AG08395 (cell line): ENCODE measurements around the gene RNF26.

ENCODE experiments used
- DNase-seq: peaks from one replicate; pipeline ENCODE4 v3.0.0; 2012; ENCODE audit warnings: mixed read lengths, low spot score

Gene RNF26

DNA sequence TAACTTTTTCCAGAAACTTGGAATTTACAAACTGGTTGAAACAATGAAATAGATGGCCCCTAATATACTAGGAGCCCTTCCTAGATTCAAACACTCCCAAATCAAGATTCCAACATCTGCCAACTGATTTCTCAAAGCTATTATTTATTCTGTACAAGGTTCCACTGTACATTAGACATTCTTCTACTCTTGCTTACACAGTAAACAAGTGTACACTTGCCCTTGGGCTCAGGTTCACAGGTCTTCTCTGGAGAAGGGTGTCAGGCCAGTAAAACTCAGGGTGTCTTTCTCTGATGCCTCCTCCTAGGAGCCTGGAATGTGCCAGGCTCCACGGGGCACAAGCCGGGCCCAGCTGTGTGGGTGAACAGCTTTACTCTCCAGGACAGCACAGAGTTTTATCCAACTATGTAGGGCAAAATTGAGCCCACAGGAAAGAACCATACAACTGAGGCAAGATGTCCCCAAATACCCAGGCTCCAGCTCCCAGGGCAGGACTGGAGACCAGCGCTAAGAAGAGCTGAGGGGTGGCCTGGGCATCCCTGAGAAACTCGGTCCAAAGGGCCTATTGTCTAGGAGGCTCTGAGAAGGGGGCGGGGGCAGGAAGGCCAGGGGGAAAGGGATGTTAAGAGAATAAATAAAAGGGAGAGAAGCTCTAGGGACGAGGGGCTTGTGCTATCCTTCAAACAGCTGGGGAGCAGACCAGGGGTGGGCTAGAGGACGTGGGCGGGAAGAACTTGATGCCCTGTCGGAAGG is 20.9 kb downstream of the RNF26 start:
- no peak for DNase-seq

DNA sequence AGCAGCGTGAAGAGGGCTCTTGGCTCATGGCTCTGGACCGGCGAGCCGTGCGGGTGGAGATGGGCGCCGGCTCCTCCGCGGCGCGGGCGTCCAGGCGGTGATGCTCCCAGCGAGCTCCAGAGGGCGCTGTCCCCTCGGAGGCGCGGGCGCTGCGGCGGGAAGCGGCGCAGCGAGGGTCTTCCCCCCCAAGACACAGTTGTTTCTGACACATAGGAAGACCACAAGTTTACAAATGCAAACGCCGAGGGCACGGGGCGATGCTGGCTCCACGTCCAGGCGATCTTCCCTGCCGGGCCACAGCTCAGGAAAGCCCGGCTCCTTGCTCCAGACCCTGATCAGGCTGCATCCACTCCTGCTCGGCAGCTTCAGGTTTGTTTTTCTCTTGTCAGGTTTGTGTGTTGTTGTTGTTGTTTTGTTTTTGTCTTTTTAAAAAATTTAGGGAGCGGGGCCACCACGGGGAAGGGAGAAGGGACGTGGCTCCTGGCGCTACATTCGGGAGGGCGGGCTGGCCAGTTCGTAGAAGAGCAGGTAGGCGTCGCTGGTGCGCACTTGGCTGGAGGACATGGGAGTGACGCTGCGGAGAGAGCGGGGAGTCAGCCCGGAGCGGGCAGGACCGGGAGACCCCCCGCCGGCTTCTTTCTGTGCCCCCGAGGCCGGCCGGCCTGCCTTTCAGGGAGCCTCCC is 22.2 kb downstream of the RNF26 start:
- peak; percentile 91 for DNase-seq

DNA sequence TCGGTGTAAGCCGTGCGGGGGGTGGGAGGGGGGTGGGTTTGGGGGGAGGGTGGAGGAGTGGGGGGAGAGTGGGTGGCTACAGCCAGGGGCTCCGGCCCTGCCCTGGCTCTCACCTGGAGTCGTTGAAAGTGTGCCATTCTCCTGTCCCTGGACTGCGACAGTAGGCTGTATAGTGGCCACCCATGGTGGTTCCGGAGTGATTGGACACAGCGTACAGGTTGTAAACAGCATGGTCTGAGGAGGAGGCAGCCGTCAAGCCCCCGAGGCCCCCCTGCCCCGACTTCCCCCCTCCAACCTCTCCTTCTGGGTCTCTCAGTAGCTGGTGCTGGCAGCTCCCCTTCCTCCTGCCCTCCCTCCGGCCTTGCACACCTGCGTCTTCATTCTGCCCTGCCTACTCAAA is 22.7 kb downstream of the RNF26 start:
- no peak for DNase-seq

DNA sequence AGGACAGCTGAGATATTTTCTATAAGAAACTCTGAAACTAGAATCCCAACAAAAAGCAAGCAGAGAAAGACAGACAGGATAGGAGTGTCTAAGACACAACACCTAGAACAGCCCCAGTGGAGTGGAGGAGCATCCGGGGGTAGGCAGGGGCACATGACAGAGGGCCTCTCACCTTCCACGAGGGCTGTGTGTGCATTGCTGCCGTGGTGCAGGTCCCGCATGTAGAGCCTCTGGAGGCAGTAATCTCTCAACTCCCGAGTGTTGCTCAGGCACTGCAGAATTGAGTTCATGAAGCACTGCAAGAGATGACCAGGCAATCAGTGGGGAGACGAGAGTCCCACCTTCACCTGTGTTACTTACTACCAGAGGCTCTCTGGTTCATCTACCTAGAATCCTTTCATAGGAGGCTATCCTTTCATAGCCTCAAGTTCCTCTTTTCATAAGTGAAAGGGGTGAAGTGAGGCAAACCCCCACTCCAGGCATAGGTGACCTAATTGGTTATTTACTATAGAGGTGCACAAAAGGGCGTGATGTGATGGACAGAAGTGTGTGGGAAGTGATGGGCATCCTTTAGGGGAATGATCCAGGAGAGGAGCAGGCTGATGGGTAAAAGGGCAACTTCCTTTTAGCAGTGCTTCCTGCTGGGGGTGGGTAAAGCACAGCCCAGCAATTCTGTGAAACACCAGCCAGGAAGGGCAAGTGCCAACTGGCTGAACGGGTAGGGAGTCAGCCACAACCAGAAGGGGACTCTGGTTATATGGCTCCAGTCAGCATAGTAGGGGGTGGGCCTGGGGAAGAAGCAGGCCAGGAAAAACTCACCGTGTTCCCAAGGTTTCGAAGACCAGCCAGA is 25.3 kb downstream of the RNF26 start:
- no peak for DNase-seq

DNA sequence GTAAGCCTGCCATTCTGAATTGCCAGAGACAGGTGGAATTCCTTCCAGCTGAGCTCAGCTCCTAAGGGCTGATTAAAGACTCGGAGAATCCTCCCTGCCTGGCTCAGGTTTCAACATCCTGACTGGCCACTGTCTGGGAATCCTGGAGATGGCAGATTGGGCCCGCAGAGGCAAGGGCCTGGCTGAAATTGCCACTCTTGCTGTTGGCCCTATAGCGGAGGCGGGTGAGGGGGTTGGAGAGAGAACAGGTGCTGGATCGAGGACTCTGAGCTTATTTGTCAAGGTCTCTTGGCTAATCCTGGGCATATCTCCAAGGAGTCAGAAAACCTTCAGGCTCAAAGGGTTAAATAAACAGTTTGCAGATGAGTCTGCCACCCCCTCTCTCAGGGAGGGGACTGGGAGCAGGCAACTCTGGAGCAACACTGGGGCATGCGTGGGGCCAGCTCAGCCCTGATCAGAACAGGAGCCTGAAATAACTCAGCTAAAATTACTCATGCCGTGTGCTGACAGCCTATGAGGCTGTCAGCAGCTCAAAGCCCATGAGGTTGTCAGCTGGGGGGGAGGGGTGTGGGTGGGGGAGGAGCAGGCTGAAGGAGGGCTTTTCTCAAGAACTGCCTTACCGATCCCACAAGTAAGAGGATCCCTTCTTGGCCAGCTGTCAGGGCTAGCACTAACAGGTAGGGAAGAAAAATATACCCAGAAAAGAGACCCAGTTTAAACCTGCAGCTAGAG is 26.9 kb downstream of the RNF26 start:
- DNase-seq = peak; percentile 68

DNA sequence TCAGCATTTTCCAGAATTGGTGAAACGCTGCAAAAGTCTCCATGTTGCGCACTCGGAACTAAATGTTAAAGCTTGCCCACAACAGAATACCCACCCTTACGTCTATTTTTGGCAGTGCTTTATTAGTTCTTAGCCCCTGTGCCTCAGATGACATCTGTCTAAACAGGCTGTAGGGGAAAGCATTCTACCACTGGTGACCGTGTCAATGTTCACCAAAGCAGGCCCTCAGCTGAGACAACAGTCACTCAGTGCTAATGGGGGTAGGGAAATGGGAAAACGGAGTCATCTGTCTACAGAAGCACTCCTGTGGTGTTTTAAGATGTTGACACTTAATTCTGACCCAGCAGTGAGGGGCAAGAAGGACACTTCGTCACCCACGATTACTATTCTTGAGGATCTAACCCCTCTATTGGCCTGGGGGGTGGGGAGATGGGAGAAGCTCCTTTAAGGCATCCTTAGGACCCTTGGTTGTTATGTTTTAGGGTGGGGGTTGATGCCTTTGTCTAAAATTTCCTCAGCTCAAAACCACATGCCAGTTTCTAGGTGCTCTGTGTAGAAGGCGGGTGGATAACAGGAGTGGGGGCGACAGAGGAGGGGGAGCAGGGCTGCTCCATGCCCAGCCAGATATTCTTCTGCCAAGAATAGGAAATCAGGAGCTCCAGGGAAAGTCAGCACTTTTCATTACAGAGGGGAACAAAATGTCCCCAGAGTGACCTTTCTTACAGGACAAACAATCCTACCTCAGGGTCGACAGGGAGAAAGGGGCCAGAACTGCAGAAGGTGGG is 27.8 kb downstream of the RNF26 start:
- DNase-seq = no peak

DNA sequence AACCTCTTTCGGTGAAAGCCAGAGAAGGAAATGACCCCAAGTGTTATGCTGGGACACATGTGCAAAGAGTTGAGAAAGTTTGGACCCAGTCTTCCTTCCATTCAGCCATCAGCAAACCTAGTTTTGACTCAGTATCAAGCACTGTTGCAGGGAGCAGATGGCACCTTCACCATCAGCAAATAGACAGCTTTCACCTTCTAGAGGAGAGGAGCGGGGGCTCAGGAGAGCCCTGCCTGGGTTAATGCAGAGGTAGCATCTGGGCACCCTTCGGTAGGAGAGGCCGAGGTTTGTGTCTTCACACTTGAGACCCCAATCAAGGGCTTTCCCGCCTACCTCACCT is 28.4 kb downstream of the RNF26 start:
- DNase-seq = no peak

DNA sequence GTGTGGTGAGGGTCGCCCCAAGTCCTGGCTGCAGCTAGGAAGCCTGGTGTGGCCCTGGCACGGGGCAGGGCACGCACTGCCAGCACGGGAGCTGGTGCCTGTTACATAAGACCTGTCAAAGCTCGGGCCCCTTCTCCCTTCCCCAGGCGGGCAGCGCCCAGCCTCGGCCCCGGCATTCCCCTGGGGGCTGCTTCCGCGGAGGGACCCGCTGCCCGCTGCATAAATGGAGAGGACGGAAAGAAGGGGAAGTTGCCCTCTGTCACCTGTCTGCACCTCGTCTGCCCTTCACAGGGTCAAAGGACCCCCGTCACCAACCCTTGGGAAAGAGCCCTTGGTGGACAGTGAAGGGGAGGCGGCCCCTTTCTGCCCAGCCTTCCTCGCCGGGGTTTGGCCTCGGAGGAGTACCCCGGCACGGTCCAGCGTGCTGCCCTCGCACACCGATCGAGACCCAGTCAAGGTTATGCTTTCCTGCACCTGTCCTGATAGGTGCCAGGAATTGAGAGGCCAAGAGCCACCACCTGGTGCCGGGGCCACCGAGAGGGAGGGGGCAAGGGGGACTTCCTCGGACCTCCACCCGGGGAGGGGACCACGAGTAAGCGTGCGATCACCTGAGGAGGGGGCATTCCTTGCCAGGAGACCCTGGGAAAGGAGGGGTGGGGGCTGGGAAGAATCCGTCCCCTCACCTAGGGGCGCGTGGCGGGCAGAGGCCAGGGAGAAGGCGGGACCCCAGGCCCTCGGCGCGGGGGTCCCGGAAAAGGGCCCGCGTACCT is 28.9 kb downstream of the RNF26 start:
- DNase-seq = no peak

DNA sequence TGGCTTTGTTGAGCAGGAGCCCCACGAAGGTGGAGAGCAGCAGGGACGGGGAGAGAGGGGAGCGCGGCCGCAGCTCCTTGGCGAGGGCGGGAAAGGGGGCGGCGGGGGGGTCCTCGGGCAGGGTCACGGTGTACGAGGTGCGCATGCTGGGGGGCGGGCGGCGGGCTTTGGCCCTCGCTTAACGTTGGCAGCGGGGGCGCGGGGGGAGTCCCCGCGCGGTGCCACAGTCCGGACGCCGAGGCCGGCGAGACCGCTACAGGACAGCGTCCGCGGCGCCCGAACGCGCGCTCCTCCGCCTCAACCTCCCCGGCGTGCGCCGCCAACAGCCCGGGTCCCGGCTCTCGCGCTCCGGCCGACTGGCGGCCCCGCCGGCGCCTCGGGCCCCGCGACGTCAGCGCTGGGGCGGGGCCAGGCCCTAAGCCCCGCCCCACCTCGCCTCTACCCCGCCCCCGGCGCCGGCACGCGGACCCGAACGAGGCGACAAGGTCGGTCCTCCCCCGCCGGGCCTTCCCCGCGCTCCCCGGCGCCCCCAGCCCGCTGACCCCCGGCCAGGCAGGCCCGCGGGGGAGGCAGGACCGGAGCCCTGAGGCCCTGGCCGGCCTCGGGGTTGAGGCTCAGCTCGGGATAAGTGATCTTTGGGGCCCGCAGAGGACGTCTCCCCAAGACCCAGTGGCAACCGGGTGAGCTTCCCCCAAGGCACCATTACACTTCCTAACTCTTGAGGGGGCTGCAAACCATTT is 29.7 kb downstream of the RNF26 start:
- peak; percentile 70 for DNase-seq

DNA sequence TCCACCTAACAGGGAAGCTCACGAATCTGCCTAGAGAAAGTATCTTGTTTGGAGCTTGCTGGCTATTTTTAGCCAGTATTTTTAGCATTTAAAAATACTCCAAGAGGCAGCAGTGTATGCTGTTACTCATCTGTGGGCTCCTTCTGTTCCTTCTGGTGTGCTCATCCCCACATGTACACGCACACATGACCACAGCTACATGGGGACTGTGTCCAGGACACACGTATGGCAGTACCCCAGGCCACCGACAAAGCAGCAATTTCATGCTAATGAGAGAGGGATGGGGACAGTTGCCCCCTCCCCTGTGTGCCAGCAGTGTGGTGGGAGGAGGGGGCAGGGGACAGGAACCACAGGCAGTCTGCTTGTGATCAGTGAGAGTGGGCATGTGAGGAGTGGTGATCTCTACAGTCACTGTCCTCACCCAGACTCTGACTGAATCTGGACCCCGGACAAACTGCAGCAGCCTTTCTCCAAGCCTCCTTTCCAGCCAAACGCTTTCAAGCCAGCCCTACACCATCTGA is 30.8 kb downstream of the RNF26 start:
- peak; percentile 39 for DNase-seq

DNA sequence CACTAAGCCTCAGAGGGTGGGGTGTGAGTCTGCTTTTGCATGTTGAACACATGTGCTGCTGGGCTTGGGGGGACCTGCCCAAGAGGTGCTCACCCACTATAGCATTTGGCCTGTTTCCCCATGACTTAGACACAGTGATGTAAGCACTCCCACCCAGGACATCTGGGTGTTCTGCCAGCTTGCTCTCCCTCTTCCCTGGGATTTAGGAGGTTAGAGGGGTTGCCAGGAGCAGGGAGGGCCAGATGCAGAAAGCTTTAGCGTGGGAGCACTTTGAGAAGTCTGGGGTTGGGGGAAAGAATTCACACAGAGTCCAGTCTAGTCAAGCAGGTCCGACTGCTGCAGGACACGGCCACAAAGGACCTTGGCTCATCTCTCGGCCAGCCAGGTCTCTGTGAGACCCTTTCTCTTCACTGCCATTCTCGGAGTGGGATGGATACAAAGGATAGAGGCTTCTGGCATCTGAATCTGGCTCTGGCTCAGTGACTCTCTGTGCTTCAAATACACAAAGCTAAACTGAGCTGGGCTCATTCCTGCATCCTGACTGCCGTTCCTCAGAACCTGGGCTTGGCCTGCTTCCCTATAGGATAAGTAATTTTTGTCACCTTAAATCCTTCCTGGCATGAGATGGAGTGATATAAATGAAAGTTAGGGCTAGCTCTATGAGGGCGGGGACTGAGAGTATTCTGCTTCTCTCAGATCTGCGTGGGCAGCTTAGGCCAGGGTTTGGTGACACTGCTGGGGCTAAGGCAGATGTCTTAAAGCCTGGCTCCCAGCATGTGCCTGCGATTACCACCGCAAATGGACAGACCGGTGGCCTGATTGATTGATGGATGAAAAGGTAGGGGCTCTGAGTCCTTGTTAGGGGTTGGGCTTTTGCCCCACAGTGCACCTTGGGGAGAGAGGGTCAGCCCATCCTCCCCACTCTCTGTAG is 32.6 kb downstream of the RNF26 start:
- no peak for DNase-seq

DNA sequence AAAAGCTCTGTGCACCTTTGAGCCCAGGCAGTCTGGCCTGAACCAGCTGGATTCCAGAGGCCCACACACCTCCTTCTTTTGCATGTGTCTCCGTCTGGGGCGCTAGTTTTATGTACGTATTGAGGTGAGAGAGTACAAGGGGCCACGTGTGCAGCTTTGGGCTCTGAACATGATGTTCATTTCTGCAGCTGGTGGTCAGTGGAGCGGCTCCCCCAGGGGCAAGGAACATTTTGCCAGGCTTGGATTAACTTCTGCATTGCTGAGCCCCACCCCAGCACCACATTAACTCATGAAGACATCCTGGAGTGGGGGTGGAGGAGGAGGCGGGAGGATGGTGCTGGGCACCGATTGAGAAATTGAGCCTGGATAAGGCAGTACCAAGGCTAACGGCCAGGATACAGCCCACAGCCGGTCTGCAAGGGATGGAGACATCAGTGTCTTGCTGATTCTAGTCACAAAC is 33.4 kb downstream of the RNF26 start:
- DNase-seq = no peak

DNA sequence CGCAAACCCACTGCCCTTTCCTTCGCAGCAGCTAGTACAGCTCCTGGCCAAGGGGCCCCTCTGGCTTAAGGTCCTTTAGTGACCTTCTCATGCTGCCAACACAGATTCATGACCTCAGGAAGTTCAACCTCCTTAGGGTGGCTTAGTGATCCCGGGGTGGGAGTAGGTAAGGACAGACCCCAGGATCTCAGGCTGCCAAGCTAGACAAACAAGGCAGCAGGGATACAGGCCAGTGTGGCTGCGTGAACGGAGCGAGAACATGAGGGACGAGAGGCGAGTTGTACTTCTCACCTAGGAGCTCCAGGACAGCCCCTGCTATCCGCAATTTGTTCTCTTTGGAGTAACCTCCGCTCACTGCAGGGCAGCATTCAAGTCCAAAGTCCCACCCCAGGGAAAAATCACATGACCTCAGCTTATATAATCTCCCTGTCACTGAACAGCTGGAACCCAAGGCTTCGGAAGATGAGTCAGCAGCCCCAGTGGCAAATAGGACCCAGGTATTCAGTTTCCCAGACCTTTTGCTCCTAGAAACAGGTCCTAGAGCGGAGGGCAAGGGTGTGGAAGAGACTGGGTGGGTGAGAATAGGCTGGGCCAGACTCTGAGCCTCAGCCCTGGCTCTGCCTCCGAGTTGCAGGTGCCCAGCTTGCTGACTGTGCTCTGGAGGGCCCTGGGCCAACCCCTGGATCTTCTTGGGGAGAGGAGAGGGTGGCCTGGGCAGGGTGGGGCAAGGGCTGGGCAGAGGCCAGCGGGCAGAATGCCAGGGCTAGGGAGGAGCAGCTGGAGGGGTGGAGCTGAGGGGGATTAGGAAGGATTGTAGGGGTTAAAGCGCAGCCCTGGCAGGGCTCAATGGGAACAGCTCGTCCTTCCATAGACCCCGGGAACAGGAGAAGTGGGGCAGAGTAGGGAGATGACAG is 34.1 kb downstream of the RNF26 start:
- no peak for DNase-seq

DNA sequence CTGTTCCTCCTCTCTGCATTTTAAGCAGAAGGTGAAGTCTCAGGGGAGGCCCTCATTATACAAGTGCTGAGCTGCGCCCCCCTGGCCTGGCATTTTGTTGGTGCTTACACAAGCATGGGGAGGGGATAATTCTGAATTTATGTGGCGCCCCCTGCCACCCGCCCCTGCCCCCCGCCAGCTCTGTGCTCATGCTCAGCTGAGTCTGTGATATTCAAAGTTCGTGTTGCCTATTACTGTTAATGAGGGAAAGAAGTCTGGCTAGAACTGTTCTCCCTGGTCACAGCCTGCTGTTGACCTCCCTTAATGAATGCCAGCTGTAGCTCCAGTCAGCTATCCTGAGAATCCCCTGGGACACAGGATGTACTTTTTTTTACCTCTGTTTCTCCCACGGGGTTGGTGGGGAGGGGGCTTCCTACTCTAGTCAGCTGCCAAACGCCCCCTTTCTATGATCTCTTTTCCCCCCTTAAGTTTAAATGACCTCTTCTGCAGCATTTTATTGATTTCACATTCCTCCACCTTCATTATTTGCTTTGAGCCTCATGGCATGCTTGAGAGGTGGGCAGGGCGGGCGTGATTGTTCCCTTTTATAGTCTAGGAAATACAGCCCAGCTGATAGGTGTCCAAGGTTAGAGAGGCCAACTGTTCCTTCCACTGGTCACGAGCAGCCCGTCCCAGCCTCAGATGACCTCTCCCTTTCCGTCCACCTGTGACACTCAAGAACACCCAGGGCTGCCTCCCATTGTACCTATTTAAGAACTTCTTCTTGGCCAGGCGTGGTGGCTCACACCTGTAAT is 35.0 kb downstream of the RNF26 start:
- DNase-seq = peak; percentile 49

DNA sequence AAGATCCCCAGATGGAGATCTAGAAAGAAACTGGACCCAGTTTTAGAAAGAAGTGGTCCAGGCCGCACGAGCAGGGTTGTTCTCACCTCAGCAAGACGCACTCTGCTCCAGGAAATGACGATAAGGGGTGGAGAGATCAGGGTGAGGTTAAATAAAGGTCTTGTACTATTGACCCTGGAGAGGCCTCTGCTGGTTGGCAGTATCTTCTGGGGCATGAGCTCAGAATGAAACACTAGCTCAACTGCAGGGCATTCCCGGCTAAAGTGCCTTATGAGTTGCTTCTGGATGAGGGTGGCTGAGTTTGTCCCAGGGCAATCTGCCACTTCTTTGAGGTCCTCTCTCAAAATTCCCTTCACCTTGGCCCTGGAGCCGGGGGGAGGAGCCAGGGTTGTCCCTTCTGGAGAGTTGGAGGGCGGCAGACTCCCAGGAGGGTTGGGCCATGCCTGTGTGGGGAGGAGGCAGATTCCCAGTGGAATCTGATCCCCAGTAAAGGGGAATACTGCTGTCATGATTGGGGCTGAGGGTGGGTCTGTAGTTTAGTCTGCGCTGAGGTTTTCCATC is 36.2 kb downstream of the RNF26 start:
- no peak for DNase-seq

DNA sequence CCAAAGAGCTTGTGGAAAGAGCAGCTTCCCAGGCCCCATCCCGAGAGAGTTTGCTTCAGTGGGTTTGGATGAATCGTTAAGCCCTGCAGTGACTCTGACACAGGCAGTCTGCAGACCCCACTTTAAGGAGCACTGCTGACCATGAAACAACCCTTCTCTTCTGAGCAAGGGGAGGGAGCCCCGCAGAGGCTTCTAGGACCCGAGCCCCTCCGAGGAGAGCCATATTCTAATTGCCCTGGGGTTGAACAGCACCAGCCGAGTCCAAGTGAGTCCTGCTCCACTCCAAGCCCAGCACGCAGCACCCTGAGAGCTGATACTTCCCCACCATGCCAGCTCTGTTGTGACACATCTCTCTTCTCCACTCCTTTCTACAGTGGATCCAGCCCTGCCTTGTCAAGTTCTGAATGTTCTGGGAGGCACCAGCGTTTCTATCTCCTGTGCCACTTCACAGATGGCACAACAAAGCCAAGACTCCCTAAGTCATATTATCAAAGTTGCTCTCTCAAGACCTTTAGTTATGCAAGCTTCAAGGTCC is 36.8 kb downstream of the RNF26 start:
- no peak for DNase-seq
